Gastrocnemius medialis (tissue), 4 donors: ENCODE data around the gene TRAPPC2. TPM values are rescaled to one million over a fixed set of nuclear protein-coding genes. Genes with fewer than 3 reads are reported as not detected.

Experiments
- ATAC-seq, 2 donors: fragments of 150-250 bp; one replicate each; pipeline ENCODE4 v1.9.1; 2016
- DNase-seq, 2 donors: peaks; one replicate each; pipeline ENCODE4 v3.0.0-alpha.2; 2019
- H3K27ac ChIP-seq, 4 donors: fragments of 200-600 bp; sonication (generic); 1 replicate in 1 of 4; 2 replicates in 3 of 4; pipeline ENCODE4 v1.5.1; 2016 to 2018; ENCODE audit warnings: mild to moderate bottlenecking in 2 of 4, moderate library complexity in 1 of 4
- H3K27me3 ChIP-seq, 3 donors: fragments of 200-600 bp; sonication (generic) in 2 of 3; 1 replicate in 1 of 3; 2 replicates in 2 of 3; pipeline versions ENCODE4 v1.5.1 to v1.6.0; 2016 to 2019; ENCODE audit warnings: mild to moderate bottlenecking in 1 of 3, moderate library complexity in 1 of 3
- H3K36me3 ChIP-seq, 2 donors: fragments of 200-600 bp; sonication (generic) in 1 of 2; one replicate each; pipeline ENCODE4 v1.5.1; 2017 to 2018
- H3K4me1 ChIP-seq, 2 donors: fragments of 200-600 bp; sonication (generic) in 1 of 2; one replicate each; pipeline ENCODE4 v1.5.1; 2016 to 2017; ENCODE audit warnings: mild to moderate bottlenecking in 2 of 2
- H3K4me3 ChIP-seq, 4 donors: fragments of 200-600 bp; sonication (generic) in 3 of 4; 1 replicate in 1 of 4; 2 replicates in 3 of 4; pipeline ENCODE4 v1.5.1; 2016 to 2019; ENCODE audit warnings: mild to moderate bottlenecking in 2 of 4
- H3K9me3 ChIP-seq, 3 donors: fragments of 200-600 bp; sonication (generic) in 2 of 3; 1 replicate in 1 of 3; 2 replicates in 2 of 3; pipeline ENCODE4 v1.5.1; 2016 to 2019
- CTCF ChIP-seq, 5 experiments: fragments of 450-650 bp in 3 of 5; fragments of 200-600 bp in 2 of 5; sonication (generic) in 2 of 5; IDR thresholded peaks in 4 of 5; conservative IDR thresholded peaks in 1 of 5; 1 replicate in 4 of 5; 2 replicates in 1 of 5; pipeline ENCODE4 v1.5.1; 2016 to 2019; ENCODE audit warnings: antibody characterized with exemption in 5 of 5, mild to moderate bottlenecking in 3 of 5, moderate library complexity in 3 of 5
- POLR2A ChIP-seq, 2 donors: fragments of 450-650 bp; IDR thresholded peaks; one replicate each; pipeline ENCODE4 v1.6.1; 2017; ENCODE audit warnings: antibody characterized with exemption in 2 of 2, mild to moderate bottlenecking in 2 of 2, moderate library complexity in 2 of 2
- in situ Hi-C, 4 donors: fragments of 200-750 bp; cut with MboI; loops; one replicate each; pipeline versions ENCODE4 v1.15.0 to v1.8.0; 2017; ENCODE audit warnings: low sequenced_read_pairs in 4 of 4
- intact Hi-C: fragments of 100-400 bp; cut with DNase I; formaldehyde crosslinking; loops from one replicate; pipeline ENCODE4 v1.15.1; 2023; ENCODE audit warnings: low total_unique reads
- total RNA-seq, 4 donors: library from RNA; depleted of rRNA; stranded (reverse); fragments of >200 nt; gene quantifications; one replicate each; pipeline versions ENCODE4 v1.1.0 to v1.2.3, GENCODE V29; 2016

Gene TRAPPC2
- 1 to 10 TPM; 1.4 to 4.3 (median 2.9) TPM for total RNA-seq

DNA sequence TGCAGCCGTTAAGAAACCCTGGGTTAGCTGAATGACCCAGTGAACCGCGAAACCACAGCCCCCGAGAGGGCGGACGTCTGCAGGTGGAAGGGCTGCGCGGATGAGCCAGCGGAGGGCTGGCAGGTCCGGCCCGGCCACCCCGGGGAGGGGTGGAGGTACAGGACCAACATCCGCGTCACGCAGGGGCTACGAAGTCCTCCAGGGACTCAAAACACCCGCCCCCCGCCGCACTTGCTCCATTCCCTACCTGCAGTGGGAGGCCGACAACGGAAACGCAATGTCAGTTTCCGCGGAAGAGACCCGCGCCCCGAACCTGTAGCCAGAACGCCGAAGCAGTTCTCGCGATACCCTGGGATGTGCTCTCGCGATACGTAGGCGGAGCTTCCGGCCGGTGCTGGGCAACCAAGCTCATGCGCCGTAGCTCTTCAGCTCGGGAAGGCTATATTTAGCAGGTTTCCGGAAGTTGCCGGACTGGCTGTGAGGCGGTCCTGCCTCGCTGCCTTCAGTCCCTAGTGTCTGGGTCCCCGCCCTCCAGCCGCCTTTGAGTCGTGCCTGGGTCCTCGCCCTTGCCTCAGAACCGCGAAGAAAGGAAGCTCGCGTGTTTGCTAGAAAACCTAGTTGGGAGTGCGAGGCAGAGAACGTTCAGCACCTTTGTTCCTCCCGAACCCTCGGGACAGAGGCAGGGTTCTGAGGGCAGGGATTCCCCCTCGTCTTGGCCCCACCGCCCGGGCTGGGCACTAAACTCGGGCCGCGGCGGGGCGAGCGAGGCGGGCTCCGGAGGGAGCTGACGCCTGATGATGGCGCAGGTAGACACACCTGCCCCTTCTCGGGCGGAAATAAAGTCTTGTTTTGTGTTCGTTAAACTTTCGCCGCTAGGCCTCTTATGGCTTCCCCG is at the start of gene TRAPPC2, which contains the start of gene OFD1:
TRAPPC2 (minus strand) TSS at position 343 of the 895 bp plus-strand sequence. CDS start 14,657 bp downstream, outside the sequence.
OFD1 (plus strand) TSS at position 471 of the 895 bp plus-strand sequence; CDS start at position 795, 324 bp downstream.
- in situ Hi-C loops: loop anchor here in 2 of 4 donors (10.0 to 25.0 kb wide), 2 partner anchors 80 to 303 kb away; partner anchors contain the start of genes TCEANC (in 2 of the 2) and GEMIN8 (in 1 of the 2)
- Histone ChIP-seq H3K4me1 (peaks cover 6 to 12% of the 10 kb centered on the region in 2 donors), H3K27me3 (no peaks in the 10 kb centered on the region), H3K4me3 (peak within 1 kb of the TSS; percentile 72 to 94 (median 82)), H3K36me3 (no peaks in the 10 kb centered on the region), H3K9me3 (no peaks in the 10 kb centered on the region), H3K27ac (peak within 1 kb of the TSS; percentile 90 to 93 (median 92))
- peak; percentile 99 for ATAC-seq
- peak; percentile 86 to 89 for DNase-seq
- intact Hi-C loops: loop anchor here (1.0 kb wide), 2 partner anchors 45 to 81 kb away; partner anchors contain the start of genes RAB9A and TCEANC
- TF ChIP-seq CTCF (IDR thresholded peaks at IDR 0.05 in 4 of 5, conservative IDR thresholded peaks at IDR 0.05 in 1 of 5) (no peak), POLR2A (IDR thresholded peaks at IDR 0.05) (peak; percentile 87 to 91)

DNA sequence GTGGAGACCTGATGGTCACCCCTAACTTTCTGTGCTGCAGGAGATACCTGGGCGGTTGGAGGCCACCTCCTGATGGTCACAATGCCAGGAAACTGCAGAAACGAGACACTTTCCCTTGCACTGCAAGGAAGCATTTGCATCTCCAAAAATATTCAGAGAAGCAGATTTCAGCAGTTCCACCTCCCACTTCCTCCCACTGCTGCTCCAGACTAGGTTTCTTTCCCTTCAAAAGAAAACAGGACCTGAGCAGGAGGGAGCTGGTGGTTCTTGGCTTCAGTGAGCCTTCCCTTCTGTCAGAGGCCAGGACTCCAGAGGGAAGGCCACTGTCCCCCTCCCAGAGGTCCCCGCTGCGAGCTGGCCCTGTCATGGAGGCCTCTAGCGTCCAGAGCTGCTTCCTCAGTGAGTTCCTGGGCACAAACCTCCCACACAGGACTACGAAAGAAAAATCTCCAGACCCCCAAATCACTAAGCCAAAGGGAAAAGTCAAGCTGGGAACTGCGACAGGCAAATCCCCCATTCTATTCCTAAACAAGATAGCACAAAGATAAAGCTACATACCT is 46.5 kb upstream of the TRAPPC2 start:
- in situ Hi-C loops: no loop called here
- Histone ChIP-seq H3K4me1 (no peaks in the 10 kb centered on the region), H3K27me3 (no peaks in the 10 kb centered on the region), H3K36me3 (no peaks in the 10 kb centered on the region), H3K27ac (no peak overlapping the region), H3K9me3 (no peaks in the 10 kb centered on the region), H3K4me3 (no peak overlapping the region)
- ATAC-seq (no peak), DNase-seq (no peak)
- no peak for TF ChIP-seq CTCF (IDR thresholded peaks at IDR 0.05 in 4 of 5, conservative IDR thresholded peaks at IDR 0.05 in 1 of 5)
- no peak for TF ChIP-seq POLR2A (IDR thresholded peaks at IDR 0.05)
- intact Hi-C loops: no loop called here

DNA sequence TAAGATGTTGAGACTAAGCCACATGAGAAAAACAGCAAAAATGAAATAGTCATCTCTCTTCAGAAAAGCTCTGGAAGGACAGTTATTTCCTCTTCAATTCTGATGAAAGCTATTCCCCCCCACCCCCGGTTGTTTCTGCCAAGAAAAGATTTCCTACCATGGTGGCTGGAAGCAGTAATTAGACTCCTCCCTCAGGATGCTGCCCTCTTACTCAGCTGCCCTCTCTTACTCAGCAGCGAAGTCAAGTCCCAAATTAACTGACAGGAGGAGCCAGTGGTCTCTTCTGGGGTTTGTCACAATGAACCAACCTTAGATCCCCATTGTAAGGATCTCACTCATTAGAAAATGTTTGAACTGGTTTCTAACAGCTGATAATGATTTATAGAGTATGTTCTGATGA is 44.5 kb upstream of the TRAPPC2 start:
- TF ChIP-seq CTCF (IDR thresholded peaks at IDR 0.05 in 4 of 5, conservative IDR thresholded peaks at IDR 0.05 in 1 of 5): no peak
- Histone ChIP-seq H3K27ac (no peak overlapping the region), H3K27me3 (no peaks in the 10 kb centered on the region), H3K4me3 (no peak overlapping the region), H3K9me3 (no peaks in the 10 kb centered on the region), H3K36me3 (peaks cover 0 to 8% of the 10 kb centered on the region in 2 donors), H3K4me1 (no peaks in the 10 kb centered on the region)
- intact Hi-C loops (no loop called here), in situ Hi-C loops (no loop called here)
- DNase-seq (peak in 1 of 2 donors; percentile 13), ATAC-seq (no peak)

GRCh38 chrX:13776387-13776786 is 42.0 kb upstream of the TRAPPC2 start:
- in situ Hi-C loops: no loop called here
- peaks cover 0 to 8% of the 10 kb centered on the region in 2 donors for H3K36me3 ChIP-seq
- H3K4me3 ChIP-seq: no peak overlapping the region
- TF ChIP-seq POLR2A (IDR thresholded peaks at IDR 0.05): no peak
- ATAC-seq (no peak), DNase-seq (no peak)
- intact Hi-C loops: no loop called here
- no peak overlapping the region for H3K27ac ChIP-seq
- H3K27me3 ChIP-seq: no peaks in the 10 kb centered on the region
- H3K9me3 ChIP-seq: no peaks in the 10 kb centered on the region
- H3K4me1 ChIP-seq: no peaks in the 10 kb centered on the region

DNA sequence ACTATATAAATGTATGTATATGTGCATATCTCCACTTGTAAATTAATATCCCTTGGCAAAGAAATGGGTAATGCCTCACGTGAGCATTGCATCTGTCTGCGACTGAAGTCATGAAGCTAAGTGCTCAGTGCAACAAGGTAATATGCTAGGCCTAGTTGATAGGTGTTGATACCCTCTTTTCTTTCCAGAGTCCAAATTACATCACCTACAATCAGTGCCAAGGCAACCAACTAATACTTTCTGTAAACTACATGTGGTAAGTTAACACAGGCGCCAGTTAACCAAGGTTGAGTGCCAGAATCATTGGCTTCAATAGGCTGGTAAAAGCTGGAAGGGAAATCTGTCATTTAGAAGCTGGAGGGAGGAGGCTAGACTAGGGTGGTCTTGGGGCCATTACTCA is 41.4 kb upstream of the TRAPPC2 start:
- in situ Hi-C loops (no loop called here), intact Hi-C loops (no loop called here)
- Histone ChIP-seq H3K4me1 (no peaks in the 10 kb centered on the region), H3K36me3 (peaks cover 0 to 8% of the 10 kb centered on the region in 2 donors), H3K4me3 (no peak overlapping the region), H3K27ac (no peak overlapping the region), H3K27me3 (no peaks in the 10 kb centered on the region), H3K9me3 (no peaks in the 10 kb centered on the region)
- ATAC-seq (no peak), DNase-seq (no peak)
- no peak for TF ChIP-seq POLR2A (IDR thresholded peaks at IDR 0.05)
- no peak for TF ChIP-seq CTCF (IDR thresholded peaks at IDR 0.05 in 4 of 5, conservative IDR thresholded peaks at IDR 0.05 in 1 of 5)
